HEK293 (cell line): Measurements from ENCODE around the gene BCAS3.

Experiments used
- YY1 ChIP-seq: fragments of 450-650 bp; formaldehyde crosslinking; IDR thresholded peaks from 2 replicates; pipeline ENCODE4 v1.5.1; 2018; ENCODE audit warnings: missing biosample characterization, missing genetic modification characterization
- ZNF121 ChIP-seq: fragments of 450-650 bp; formaldehyde crosslinking; IDR thresholded peaks from 2 replicates; pipeline ENCODE4 v1.5.1; 2016; ENCODE audit warnings: missing biosample characterization, missing genetic modification characterization
- ZNF274 ChIP-seq, 2 experiments: fragments of 200-500 bp in 1 of 2; fragments of 450-650 bp in 1 of 2; sonication (Bioruptor generic) in 1 of 2; formaldehyde crosslinking in 1 of 2; IDR thresholded peaks; 2 replicates each; pipeline versions ENCODE4 v1.5.1 to v1.6.1; 2014 to 2016; ENCODE audit warnings: borderline replicate concordance in 1 of 2, inconsistent platforms in 1 of 2, low read length in 1 of 2, missing biosample characterization in 1 of 2, missing genetic modification characterization in 1 of 2
- ZNF510 ChIP-seq: fragments of 450-650 bp; formaldehyde crosslinking; IDR thresholded peaks from 2 replicates; pipeline ENCODE4 v1.5.1; 2018; ENCODE audit warnings: mild to moderate bottlenecking, missing genetic modification characterization, missing biosample characterization; ENCODE audit not compliant: insufficient replicate concordance
- ZNF596 ChIP-seq: fragments of 450-650 bp; IDR thresholded peaks from 2 replicates; pipeline ENCODE4 v1.5.0; 2018; ENCODE audit warnings: missing biosample characterization, mild to moderate bottlenecking, missing genetic modification characterization, moderate library complexity
- ZNF670 ChIP-seq: fragments of 450-650 bp; formaldehyde crosslinking; IDR thresholded peaks from 2 replicates; pipeline ENCODE4 v1.5.1; 2016; ENCODE audit warnings: missing biosample characterization, missing genetic modification characterization, low read depth
- ZNF777 ChIP-seq: fragments of 450-650 bp; formaldehyde crosslinking; IDR thresholded peaks from 2 replicates; pipeline ENCODE4 v1.5.1; 2017; ENCODE audit warnings: missing biosample characterization, missing genetic modification characterization, borderline replicate concordance
- TF ChIP-seq, protein P1 (sequence below): fragments of 450-650 bp; formaldehyde crosslinking; IDR thresholded peaks from 2 replicates; pipeline ENCODE4 v1.5.1; 2016; ENCODE audit warnings: missing biosample characterization, missing genetic modification characterization

DNA sequence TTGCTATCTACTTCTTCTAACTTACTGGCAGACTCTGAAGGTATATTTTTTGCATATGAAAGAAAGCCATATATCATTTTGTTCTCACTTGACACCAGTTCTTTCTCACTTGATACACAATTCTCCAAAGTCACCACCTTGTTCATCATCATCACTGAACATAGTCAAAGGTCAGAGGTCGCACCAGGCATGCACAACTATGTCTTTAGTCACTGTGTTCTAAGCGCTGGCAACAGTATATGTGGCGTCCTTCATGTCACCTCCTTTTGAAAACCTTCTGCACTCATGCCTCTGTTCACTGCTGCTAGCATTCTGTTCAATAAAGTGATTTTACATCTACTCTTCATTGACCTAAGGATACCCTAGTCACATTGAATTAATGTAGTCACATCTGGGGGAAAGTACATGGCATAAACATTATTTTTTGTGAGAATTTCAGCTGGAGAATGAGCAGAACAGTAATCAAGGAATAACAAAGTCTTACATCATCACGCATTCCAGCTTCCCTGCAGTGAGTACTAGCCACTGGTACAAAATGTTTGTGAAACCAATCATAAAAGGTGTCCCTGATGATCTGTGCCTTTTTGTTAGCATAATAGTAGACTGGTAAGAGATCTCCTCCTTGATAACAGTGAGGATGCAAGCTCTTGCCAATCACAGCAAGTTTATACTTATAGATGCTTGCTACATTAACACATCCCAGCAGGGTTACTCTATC lies 754.1 kb downstream of the BCAS3 start:
- TF ChIP-seq, protein P1, sequence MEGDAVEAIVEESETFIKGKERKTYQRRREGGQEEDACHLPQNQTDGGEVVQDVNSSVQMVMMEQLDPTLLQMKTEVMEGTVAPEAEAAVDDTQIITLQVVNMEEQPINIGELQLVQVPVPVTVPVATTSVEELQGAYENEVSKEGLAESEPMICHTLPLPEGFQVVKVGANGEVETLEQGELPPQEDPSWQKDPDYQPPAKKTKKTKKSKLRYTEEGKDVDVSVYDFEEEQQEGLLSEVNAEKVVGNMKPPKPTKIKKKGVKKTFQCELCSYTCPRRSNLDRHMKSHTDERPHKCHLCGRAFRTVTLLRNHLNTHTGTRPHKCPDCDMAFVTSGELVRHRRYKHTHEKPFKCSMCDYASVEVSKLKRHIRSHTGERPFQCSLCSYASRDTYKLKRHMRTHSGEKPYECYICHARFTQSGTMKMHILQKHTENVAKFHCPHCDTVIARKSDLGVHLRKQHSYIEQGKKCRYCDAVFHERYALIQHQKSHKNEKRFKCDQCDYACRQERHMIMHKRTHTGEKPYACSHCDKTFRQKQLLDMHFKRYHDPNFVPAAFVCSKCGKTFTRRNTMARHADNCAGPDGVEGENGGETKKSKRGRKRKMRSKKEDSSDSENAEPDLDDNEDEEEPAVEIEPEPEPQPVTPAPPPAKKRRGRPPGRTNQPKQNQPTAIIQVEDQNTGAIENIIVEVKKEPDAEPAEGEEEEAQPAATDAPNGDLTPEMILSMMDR (tag by site-specific recombination) = no peak
- TF ChIP-seq ZNF596 (tag by site-specific recombination) = no peak
- no peak for TF ChIP-seq YY1 (tag by site-specific recombination)
- TF ChIP-seq ZNF121 = no peak
- TF ChIP-seq ZNF510 (tag by site-specific recombination) = no peak
- no peak for TF ChIP-seq ZNF274 (IDR thresholded peaks at IDR 0.05; ENCODE audit: low read length)
- no peak for TF ChIP-seq ZNF274 (tag by site-specific recombination; IDR thresholded peaks at IDR 0.05; ENCODE audit: borderline replicate concordance)
- TF ChIP-seq ZNF777 = no peak
- no peak for TF ChIP-seq ZNF670 (tag by site-specific recombination)
